ENCODE measurements around the gene CENPX.

DNA sequence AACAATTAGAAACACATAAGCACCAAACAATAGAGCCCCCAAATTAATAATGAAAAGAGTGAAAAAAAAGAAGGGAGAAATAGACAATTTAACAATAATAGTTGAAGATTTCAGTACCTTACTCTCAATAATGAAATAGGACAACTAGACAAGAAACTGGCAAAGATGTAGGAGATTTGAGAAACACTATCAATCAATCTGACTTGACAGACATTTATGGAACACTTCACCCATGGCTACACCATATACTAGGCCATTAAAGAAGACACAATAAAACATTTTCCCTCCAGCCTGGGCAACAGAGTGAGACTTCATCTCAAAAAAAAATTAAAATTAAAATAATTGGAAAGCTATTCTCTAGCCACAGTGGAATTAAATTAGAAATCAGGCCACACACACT lies 47.9 kb upstream of the CENPX start:
- TF ChIP-seq, protein P1, sequence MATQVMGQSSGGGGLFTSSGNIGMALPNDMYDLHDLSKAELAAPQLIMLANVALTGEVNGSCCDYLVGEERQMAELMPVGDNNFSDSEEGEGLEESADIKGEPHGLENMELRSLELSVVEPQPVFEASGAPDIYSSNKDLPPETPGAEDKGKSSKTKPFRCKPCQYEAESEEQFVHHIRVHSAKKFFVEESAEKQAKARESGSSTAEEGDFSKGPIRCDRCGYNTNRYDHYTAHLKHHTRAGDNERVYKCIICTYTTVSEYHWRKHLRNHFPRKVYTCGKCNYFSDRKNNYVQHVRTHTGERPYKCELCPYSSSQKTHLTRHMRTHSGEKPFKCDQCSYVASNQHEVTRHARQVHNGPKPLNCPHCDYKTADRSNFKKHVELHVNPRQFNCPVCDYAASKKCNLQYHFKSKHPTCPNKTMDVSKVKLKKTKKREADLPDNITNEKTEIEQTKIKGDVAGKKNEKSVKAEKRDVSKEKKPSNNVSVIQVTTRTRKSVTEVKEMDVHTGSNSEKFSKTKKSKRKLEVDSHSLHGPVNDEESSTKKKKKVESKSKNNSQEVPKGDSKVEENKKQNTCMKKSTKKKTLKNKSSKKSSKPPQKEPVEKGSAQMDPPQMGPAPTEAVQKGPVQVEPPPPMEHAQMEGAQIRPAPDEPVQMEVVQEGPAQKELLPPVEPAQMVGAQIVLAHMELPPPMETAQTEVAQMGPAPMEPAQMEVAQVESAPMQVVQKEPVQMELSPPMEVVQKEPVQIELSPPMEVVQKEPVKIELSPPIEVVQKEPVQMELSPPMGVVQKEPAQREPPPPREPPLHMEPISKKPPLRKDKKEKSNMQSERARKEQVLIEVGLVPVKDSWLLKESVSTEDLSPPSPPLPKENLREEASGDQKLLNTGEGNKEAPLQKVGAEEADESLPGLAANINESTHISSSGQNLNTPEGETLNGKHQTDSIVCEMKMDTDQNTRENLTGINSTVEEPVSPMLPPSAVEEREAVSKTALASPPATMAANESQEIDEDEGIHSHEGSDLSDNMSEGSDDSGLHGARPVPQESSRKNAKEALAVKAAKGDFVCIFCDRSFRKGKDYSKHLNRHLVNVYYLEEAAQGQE (IDR thresholded peaks at IDR 0.05; ENCODE audit: low read depth) = no peak
- TF ChIP-seq EP300 (IDR thresholded peaks at IDR 0.05; ENCODE audit: borderline replicate concordance) (no peak), FOXM1 (IDR thresholded peaks at IDR 0.05; ENCODE audit: borderline replicate concordance, low read depth) (no peak), TAF1 (IDR thresholded peaks at IDR 0.05; ENCODE audit: low read depth) (no peak)
